ENCODE data around the gene SH3BGRL2.
"Not testable (repeated sequence)": the region's sequence is repeated elsewhere in the genome, so short reads cannot be mapped to it uniquely, and the experiment has no call there.

Gene SH3BGRL2

DNA sequence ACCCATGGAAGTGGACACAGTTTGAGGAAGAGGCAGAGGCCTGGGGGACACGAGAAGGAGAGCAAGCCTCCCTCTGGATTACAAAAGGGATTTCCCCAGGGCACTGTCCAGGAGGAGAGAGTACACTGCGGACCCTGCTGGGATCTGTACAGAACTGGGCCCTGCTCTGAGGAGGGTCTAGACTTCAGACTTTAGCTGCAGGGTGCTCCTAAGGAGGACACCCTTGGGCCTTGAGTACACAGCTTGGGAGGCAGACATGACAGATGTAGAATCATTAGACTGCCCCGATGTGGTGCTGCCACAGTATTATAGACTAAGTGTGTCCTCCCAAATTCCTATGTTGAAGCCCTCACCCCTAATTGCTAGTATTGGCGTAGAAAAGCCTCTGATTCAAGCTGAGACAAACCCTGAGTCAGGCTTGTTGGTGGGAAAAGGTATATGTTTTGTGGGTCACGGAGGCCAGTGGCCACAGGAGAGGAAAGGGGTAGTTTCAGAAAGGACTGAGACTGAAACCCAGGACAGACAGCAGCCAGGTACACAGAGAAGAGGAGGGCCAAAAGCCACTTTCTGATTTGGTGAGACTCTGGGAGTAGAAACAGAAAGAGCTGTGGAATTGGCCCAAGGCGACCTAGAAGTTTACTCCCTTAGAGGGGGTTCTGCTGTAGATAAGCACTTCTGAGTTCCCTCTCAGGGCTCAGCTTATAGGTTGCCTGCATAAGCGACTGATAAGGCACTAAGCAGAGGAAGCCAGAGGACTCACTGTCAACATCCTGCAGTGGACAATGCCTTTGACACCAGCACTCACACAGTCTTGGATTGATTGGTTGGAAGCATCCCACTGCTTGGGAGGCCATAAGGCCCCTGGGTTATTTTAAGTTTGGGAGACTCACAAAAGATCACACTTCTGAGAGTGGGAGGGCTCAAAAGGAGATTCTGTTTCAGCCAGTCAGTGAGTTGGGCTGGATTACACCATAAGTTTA is 16.5 kb upstream of the SH3BGRL2 start:
- DNase-seq, result no peak

DNA sequence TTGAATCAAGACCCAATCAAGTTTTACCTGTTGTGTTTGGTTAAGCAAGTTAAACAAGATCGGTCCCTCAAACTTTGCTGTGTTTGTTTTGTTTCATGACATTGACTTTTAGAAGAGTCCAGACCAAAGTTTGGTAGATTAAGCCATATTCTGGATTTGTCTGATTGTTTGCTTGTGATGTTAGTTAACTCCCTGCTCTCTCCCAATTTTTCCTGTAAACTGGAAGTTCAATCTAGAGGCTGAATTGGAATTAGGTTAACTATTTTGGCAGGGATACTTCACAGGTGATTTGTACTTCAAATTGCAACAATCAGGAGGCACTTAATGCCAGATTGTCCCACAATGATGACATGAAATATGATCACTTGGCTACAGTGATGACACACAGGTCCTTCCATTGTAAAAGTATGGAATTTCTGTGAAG is 13.6 kb upstream of the SH3BGRL2 start:
- no peak for DNase-seq

DNA sequence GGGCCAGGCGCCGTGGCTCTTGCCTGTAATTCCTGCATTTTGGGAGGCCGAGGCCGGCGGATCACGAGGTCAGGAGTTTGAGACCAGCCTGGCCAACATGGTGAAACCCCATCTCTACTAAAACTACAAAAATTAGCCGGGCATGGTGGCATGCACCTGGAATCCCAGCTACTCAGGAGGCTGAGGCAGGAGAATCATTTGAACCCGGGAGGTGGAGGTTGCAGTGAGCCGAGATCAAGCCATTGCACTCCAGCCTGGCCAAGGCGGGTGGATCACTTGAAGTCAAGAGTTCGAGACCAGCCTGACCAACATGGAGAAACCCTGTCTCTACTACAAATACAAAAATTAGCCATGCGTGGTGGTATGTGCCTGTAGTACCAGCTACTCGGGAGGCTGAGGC is 12.7 kb upstream of the SH3BGRL2 start:
- DNase-seq, result not testable (repeated sequence)

- DNase-seq, result no peak
These were observed 9.6 kb upstream of the SH3BGRL2 start for GRCh38 chr6:79621579-79621978.

DNA sequence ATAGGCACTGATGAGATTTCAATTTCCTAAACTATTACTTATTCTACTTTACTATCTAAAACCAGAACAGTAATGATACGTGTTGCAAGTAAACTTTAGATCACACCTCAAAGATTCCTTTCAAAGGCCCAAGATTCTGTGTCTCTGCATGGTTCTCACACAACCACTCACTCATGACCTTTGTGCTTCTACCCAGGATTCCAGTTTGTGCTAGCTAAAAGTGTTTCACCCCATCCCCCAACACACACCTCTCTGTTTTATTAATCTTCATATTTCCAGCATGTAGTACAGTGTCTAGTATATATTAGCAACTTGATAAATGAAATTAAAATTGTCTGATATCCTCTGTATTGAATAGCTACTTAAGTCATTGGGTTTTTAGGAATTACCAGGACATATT is 8.8 kb upstream of the SH3BGRL2 start:
- no peak for DNase-seq

DNA sequence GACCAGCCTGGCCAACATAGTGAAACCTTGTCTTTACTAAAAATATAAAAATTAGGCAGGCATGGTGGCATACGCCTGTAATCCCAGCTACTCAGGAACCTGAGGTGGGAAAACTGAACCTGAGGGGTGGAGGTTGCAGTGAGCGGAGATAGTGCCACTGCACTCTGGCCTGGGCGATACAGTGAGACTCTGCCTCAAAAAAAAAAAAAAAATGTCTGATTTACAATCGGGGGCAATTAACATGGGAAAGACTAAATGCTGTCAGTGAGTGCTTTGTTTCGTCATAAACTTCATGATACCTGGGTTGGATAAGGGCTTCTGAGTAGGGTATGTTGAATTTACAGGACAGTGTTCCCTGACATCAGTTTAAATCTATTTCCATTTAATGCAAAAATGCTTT is 8.0 kb upstream of the SH3BGRL2 start:
- no peak for DNase-seq

DNA sequence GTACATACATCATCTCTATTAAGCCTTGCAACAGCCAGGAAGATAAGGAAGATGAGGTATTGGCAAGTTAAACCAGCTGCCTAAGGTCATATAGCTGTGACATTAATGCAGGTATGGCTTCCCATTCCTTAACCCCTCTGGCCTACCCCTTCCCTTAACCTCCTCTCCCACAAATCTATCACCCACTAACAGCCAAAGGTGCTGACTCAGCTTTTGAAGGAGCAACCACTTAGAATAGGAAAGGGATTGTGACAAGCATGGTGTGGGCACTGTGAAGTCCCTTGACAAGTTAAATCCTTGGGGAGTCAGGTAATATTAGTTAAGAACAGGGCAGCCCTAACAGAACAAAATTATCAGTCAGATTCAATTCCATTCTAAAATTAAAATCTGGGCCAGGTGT is 5.4 kb upstream of the SH3BGRL2 start:
- DNase-seq, result no peak

DNA sequence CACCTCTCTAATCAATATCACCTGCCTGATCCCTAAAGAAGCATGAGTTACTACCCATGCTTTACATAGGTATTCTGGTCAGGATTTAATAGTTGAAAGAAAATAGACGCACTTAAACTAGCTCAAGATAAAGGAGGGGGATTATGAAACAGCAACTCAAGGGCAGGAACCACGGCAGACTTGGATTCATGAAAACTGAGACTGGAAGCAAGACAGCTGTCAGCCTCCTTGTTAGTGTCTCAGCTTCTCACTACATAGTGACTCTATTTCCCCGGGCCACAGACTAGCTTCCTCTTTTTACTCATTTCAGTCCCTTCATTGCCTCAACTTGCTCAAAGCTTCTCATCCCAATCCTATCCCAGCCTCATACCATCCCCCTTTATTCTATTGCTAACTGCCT is 4.3 kb upstream of the SH3BGRL2 start:
- DNase-seq, result no peak

GRCh38 chr6:79627422-79627821 is 3.7 kb upstream of the SH3BGRL2 start:
- DNase-seq, result no peak

GRCh38 chr6:79628466-79629288 is 2.5 kb upstream of the SH3BGRL2 start:
- DNase-seq, result no peak

- DNase-seq, result no peak
These were observed 698 bp upstream of the SH3BGRL2 start for GRCh38 chr6:79630380-79630882.

DNA sequence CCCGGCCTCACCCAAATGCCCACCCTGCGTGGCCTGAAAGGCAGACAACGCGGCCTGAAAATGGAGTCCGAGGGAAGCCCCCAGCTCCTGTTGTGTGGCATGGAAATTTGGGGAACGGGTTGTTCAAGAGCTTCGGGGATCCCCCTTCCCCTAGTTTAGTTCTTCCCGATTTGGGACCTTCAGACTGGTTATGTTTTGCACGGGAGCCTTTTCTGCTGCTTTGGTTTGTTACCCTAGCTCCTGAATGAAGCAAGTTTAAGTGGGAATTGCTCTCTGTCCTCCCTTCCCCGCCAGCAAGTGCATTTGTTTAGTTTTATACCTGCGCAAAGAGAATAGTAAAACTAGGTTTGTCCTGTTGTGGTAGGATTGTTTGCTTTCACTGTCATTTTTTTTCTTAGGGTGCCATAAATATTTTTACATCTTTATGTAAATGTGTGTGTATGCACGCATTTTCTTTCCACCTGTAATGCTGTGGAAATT is 604 bp downstream of the SH3BGRL2 start:
- no peak for DNase-seq

GRCh38 chr6:79632580-79632979 is 1.5 kb downstream of the SH3BGRL2 start:
- no peak for DNase-seq

- DNase-seq, result no peak
These were observed 3.5 kb downstream of the SH3BGRL2 start for GRCh38 chr6:79634491-79635231.

GRCh38 chr6:79635232-79635543 is 4.1 kb downstream of the SH3BGRL2 start:
- DNase-seq, result peak; percentile 8

DNA sequence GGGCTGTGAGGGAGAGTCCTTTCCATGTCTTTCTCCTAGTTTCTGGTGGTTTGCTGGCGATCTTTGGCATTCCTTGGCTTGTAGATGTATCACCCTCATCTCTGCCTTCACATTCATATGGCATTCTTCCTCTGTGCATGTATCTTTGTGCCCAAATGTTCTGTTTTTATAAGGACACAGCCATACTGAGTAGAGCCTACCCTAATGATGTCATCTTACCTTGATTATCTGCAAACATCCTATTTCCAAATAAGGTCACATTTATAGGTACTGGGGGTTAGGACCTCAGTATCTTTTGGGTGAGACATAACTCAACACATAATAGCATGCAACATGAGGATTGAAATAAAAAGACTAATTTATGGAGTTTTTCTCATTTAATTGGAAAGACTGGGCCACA is 5.5 kb downstream of the SH3BGRL2 start:
- no peak for DNase-seq

GRCh38 chr6:79640146-79641111 is 9.3 kb downstream of the SH3BGRL2 start:
- no peak for DNase-seq

DNA sequence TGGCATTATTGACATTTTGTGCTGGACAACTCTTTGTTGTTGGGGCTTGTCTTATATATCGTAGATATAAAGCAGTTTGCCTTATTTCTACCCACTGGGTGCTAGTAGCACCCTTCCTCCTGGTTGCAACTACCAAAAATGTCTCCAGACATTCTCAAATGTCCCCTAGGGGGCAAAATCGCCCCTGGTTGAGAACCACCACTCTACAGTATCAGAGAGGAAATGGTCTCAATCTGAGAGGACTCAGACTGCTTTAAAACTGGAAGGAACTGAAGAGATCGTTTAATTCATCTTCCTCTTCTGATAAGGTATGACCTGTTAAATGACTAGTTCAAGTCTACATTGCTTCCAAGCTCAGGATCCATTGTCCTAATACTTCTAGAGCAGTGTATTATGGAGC is 14.9 kb downstream of the SH3BGRL2 start:
- DNase-seq, result no peak

GRCh38 chr6:79646561-79646960 is 15.4 kb downstream of the SH3BGRL2 start:
- DNase-seq, result no peak

DNA sequence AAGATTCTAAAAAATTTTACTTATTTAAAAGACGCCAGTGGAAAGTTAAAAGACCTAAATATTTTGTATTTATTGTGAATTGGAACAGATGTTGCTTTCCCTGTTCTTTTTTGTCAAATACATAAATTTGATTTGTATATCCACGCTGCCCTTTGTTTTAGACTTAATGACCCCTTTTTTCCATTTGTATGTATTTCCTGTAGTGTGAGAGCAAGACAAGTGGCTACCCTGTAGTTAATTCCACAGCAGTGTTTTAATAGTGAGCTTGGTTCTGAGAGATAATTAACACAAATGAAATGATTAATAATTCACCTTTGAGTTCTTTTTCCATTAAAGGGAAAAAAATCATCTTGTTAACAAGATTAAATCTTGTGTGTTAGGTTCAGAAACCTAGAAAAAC is 16.6 kb downstream of the SH3BGRL2 start:
- DNase-seq, result no peak

- no peak for DNase-seq
These were observed 17.2 kb downstream of the SH3BGRL2 start for GRCh38 chr6:79648328-79648727.

DNA sequence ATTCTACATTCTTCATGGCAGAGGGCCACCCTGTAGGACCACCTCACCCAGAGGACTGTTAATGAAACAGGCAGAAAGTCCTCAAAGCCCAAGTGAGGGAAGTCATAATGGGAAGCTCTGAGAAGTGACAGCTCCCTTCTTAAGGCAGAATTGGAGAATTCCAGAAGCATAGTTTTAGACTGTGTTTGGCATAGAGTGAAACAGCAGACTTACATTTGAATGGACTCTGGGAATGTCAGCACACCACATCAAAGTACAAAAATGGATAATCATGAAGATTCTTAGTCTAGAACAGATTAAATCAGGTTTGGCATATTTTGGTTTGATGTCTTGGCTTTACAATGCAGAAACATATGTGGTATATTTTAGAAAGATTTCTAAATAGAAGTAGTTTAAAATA is 17.9 kb downstream of the SH3BGRL2 start:
- no peak for DNase-seq

Data from EL (cell line).